HCT116 (cell line): Measurements from ENCODE around the gene PFKP. TPM values are rescaled to one million over a fixed set of nuclear protein-coding genes. Genes with fewer than 3 reads are reported as not detected.
A peak's percentile ranks its signal among the peaks of the same experiment; 100 is the strongest.
"Not testable (repeated sequence)": the region's sequence is repeated elsewhere in the genome, so short reads cannot be mapped to it uniquely, and the experiment has no call there.

Source experiments
- ATAC-seq: fragments of 200-7000 bp; cut with Tn5 transposase; 2 replicates; pipeline ENCODE4 v1.9.1; 2020; ENCODE audit warnings: mild to moderate bottlenecking, moderate library complexity
- BruUV-seq: library from RNA; stranded (reverse); fragments of 400-500 nt; replicated peaks from 2 replicates; lab custom pipeline; 2021; lab: Mats Ljungman, UMichigan
- CTCF ChIA-PET: fragments of 300-600 bp; sonication (Branson Sonifier 250); formaldehyde crosslinking; loops from one replicate; lab custom pipeline; 2021; ENCODE audit warnings: antibody characterized with exemption; lab: Charles Lee
- POLR2A ChIA-PET: fragments of 300-600, 350-600 bp; sonication (Branson Sonifier 250); formaldehyde crosslinking; loops from one replicate; lab custom pipeline; 2021; ENCODE audit warnings: antibody characterized with exemption; lab: Charles Lee
- RAD21 ChIA-PET, 2 experiments: fragments of 300-600 bp; sonication (Branson Sonifier 250); formaldehyde crosslinking; loops; one replicate each; lab custom pipeline; 2023; ENCODE audit warnings: low total read pairs in 2 of 2; ENCODE audit not compliant: uncharacterized antibody in 2 of 2, unreplicated experiment in 2 of 2, low non-redundant PET in 1 of 2; lab: Charles Lee
- DNase-seq: peaks from one replicate; pipeline ENCODE4 v3.0.0-alpha.2; 2010; ENCODE audit warnings: low read depth, low spot score
- H2AFZ ChIP-seq: fragments of 200-600 bp; shearing (Covaris generic), sonication (generic); 2 replicates; pipeline ENCODE4 v1.6.1; 2017; ENCODE audit warnings: low read depth, mixed run types, mixed read lengths, antibody characterized with exemption, low read length; ENCODE audit not compliant: poor library complexity, severe bottlenecking
- H3K27ac ChIP-seq: 2 replicates; pipeline ENCODE4 v1.5.1; 2012; ENCODE audit warnings: low read depth, low read length
- H3K27me3 ChIP-seq: fragments of 200-600 bp; sonication (generic); 2 replicates; pipeline ENCODE4 v1.6.1; 2016; ENCODE audit warnings: mixed run types, low read length, mixed read lengths; ENCODE audit not compliant: insufficient read depth
- H3K36me3 ChIP-seq, 2 experiments: fragments of 200-500 bp in 1 of 2; fragments of 200-600 bp in 1 of 2; sonication (Bioruptor generic) in 1 of 2; sonication (generic) in 1 of 2; 2 replicates each; pipeline versions ENCODE4 v1.5.1 to v1.6.1; 2014 to 2016; ENCODE audit warnings: low read length in 2 of 2, inconsistent platforms in 1 of 2, mixed read lengths in 1 of 2, mixed run types in 1 of 2; ENCODE audit not compliant: insufficient read depth in 2 of 2, control insufficient read depth in 1 of 2
- H3K4me1 ChIP-seq, 2 experiments: fragments of 200-600 bp in 1 of 2; sonication (generic) in 1 of 2; 2 replicates each; pipeline versions ENCODE4 v1.5.1 to v1.6.1; 2012 to 2017; ENCODE audit warnings: low read length in 2 of 2, inconsistent platforms in 1 of 2, mild to moderate bottlenecking in 1 of 2, mixed read lengths in 1 of 2, mixed run types in 1 of 2, moderate library complexity in 1 of 2; ENCODE audit not compliant: insufficient read depth in 2 of 2, control insufficient read depth in 1 of 2
- H3K4me2 ChIP-seq: fragments of 200-600 bp; sonication (generic); 2 replicates; pipeline ENCODE4 v1.6.1; 2017; ENCODE audit warnings: mixed run types, low read length, mixed read lengths
- H3K4me3 ChIP-seq, 2 experiments: fragments of 200-600 bp in 1 of 2; sonication (generic) in 1 of 2; replicated peaks in 1 of 2; 2 replicates each; pipeline ENCODE4 v1.5.1; 2011 to 2016; ENCODE audit warnings: low read length in 2 of 2, control low read depth in 1 of 2, low read depth in 1 of 2, mild to moderate bottlenecking in 1 of 2, mixed read lengths in 1 of 2, mixed run types in 1 of 2
- H3K79me2 ChIP-seq: fragments of 200-600 bp; sonication (generic); 2 replicates; pipeline ENCODE4 v1.6.1; 2017; ENCODE audit warnings: mild to moderate bottlenecking, mixed run types, low read length, moderate library complexity, mixed read lengths; ENCODE audit not compliant: insufficient read depth
- H3K9ac ChIP-seq: fragments of 200-600 bp; sonication (generic); 2 replicates; pipeline ENCODE4 v1.6.1; 2016; ENCODE audit warnings: low read length, mixed read lengths
- H3K9me2 ChIP-seq: fragments of 200-600 bp; sonication (generic), shearing (Covaris generic); 2 replicates; pipeline ENCODE4 v1.6.1; 2017; ENCODE audit warnings: mixed run types, mild to moderate bottlenecking, moderate library complexity; ENCODE audit not compliant: insufficient read depth
- H3K9me3 ChIP-seq, 2 experiments: fragments of 200-500 bp in 1 of 2; fragments of 200-600 bp in 1 of 2; sonication (Bioruptor generic) in 1 of 2; sonication (generic) in 1 of 2; 2 replicates each; pipeline ENCODE4 v1.6.1; 2014 to 2017; ENCODE audit warnings: low read length in 2 of 2, mixed read lengths in 2 of 2, inconsistent platforms in 1 of 2, low read depth in 1 of 2, mild to moderate bottlenecking in 1 of 2, mixed run types in 1 of 2, moderate library complexity in 1 of 2; ENCODE audit not compliant: control insufficient read depth in 1 of 2, insufficient read depth in 1 of 2
- H4K20me1 ChIP-seq: fragments of 200-600 bp; sonication (generic), shearing (Covaris generic); 2 replicates; pipeline ENCODE4 v1.6.1; 2017; ENCODE audit warnings: mixed run types, mild to moderate bottlenecking, moderate library complexity; ENCODE audit not compliant: insufficient read depth
- FOSL1 ChIP-seq: IDR thresholded peaks from 2 replicates; pipeline ENCODE4 v1.6.1; 2012; ENCODE audit warnings: low read depth
- intact Hi-C: fragments of 100-400 bp; cut with micrococcal nuclease; formaldehyde crosslinking; loops from 2 replicates; pipeline ENCODE4 v1.10.0; 2022
- total RNA-seq: library from RNA; stranded (reverse); gene quantifications from one replicate; pipeline ENCODE4 v1.2.1, GENCODE V29; 2021; ENCODE audit not compliant: unreplicated experiment
- TF ChIP-seq, protein P1 (sequence below): IDR thresholded peaks from 2 replicates; pipeline ENCODE4 v1.6.1; 2012
- TF ChIP-seq, protein P2 (sequence below): IDR thresholded peaks from 2 replicates; pipeline ENCODE4 v1.6.1; 2012

The PFKP gene
- total RNA-seq, 1 experiment from 2014 or later = 237 TPM

DNA sequence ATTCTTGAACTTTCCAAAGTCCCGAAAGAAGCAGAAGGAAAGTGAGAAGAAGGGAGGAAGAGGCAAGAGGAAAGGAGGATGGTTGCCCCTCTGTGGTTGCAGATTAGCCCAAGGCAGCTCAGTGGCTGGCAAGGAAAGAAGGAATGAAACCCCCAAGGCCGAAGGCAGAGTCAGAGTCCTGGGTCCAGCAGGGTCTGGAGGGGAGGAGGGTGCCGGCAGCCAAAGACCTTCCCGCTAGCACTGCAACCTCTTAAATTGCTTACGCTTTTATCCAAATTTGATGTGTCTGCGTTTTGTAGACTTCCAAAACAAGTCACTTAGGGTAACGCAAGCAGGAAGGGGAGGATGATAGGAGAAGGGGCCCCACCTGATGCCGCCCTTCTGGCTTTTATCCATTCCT lies 7.4 kb upstream of the PFKP start (continued):
- no peak for TF ChIP-seq FOSL1

DNA sequence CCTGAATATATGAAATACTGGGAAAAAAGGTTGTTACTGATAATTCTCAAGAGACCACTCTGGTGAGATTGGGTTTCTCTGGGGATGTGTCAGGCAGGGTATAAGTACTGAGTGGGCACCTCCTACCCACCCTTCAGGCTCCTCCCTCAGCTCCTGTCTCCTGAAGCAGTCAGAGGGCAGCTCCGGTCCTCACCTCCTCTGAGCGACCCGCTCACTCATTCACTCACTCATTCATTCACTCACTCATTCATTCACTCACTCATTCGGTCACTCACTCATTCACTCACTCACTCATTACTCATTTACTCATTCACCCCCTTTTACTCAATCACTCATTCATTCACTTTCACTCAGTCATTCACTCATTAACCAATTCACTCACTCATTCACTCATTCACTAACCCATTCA lies 6.9 kb upstream of the PFKP start:
- ATAC-seq (peak; percentile 60; the same call in 1 of the 2 replicates), DNase-seq (no peak)
- Histone ChIP-seq H3K27me3 (no peaks in the 10 kb centered on the region), H2AFZ (no peak overlapping the region), H4K20me1 (no peaks in the 10 kb centered on the region), H3K4me3 (no peak overlapping the region), H3K36me3 (no peaks in the 10 kb centered on the region), H3K9me2 (no peaks in the 10 kb centered on the region), H3K4me1 (peaks cover 0 to 4% of the 10 kb centered on the region in 2 experiments; a peak in 1 of 4 replicates), H3K9me3 (no peaks in the 10 kb centered on the region), H3K27ac (no peak overlapping the region), H3K9ac (no peak overlapping the region), H3K79me2 (no peaks in the 10 kb centered on the region), H3K4me2 (no peak overlapping the region)
- RAD21 ChIA-PET = no interaction called here
- CTCF ChIA-PET = no interaction called here
- TF ChIP-seq, protein P1, sequence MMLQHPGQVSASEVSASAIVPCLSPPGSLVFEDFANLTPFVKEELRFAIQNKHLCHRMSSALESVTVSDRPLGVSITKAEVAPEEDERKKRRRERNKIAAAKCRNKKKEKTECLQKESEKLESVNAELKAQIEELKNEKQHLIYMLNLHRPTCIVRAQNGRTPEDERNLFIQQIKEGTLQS = no peak
- TF ChIP-seq FOSL1 = no peak
- TF ChIP-seq, protein P2, sequence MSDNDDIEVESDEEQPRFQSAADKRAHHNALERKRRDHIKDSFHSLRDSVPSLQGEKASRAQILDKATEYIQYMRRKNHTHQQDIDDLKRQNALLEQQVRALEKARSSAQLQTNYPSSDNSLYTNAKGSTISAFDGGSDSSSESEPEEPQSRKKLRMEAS = no peak
- POLR2A ChIA-PET = no interaction called here
- intact Hi-C loops = no loop called here
- BruUV-seq = no TSS peak

DNA sequence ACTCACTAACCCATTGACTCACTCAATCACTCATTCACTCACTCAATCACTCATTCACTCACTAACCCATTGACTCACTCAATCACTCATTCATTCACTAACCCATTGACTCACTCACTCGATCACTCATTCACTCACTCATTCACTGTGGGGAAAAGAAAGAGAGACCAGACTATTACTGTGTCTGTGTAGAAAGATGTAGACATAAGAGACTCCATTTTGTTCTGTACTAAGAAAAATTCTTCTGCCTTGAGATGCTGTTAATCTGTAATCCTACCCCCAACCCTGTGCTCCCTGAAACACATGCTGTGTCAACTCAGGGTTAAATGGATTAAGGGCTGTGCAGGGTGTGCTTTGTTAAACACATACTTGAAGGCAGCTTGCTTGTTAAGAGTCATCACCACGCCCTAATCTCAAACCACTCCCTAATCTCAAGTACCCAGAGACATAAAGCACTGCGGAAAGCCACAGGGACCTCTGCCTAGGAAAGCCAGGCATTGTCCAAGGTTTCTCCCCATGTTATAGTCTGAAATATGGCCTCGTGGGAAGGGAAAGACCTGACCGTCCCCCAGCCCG lies 5.9 kb upstream of the PFKP start:
- H2AFZ ChIP-seq, ATAC-seq, H3K4me2 ChIP-seq, CTCF ChIA-PET, intact Hi-C loops, RAD21 ChIA-PET, H3K27ac ChIP-seq, H3K9me3 ChIP-seq, H3K9ac ChIP-seq, H4K20me1 ChIP-seq, H3K27me3 ChIP-seq, BruUV-seq, H3K4me3 ChIP-seq, H3K79me2 ChIP-seq, POLR2A ChIA-PET, DNase-seq, H3K9me2 ChIP-seq, H3K4me1 ChIP-seq, H3K36me3 ChIP-seq: not testable (repeated sequence)
